Hypothalamus (tissue), 51 donors: ENCODE results near the gene PHLPP1.

Source experiments
- DNase-seq, 51 donors: peaks; one replicate each; lab custom pipeline; 2025; lab: John Stamatoyannopoulos, UW

Gene PHLPP1

DNA sequence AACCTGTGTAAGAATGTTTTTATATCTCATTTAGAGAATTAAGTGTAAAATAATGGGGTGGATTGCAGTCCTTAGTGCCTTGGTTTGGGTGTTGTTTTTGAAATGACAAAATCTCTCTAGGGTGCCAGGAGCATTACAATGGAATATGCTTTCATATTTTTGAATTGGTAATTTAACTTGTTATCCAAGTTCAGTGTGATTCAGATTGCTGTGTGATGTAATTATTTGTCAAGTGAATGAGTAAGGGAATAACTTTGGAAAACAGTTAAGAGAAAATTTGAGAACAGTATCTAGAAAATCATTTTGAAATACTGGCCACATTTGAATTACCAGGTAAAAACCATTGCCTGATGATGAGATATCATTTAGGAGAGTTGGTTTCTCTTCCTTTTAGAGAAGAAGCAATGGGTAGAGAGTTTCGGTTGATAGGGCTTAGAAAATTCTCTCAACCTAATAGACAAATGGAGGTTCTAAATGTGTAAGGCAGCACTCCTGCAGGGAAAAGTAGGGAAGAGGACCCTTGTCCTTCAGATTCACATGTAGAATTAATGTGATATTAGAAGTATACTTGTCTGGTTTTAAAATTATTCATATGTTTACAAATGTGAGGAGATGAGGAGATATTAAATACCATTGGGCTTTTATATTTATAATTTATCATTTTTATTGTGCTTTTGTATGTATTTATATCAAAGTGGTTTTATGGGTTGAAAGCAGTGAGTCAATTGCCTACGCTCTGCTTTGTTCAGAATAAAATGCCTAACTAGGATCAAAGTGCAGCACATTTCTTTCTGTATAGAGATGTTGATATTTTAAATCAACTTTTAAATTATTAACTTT, 124.8 kb downstream of the PHLPP1 start:
- no peak for DNase-seq

DNA sequence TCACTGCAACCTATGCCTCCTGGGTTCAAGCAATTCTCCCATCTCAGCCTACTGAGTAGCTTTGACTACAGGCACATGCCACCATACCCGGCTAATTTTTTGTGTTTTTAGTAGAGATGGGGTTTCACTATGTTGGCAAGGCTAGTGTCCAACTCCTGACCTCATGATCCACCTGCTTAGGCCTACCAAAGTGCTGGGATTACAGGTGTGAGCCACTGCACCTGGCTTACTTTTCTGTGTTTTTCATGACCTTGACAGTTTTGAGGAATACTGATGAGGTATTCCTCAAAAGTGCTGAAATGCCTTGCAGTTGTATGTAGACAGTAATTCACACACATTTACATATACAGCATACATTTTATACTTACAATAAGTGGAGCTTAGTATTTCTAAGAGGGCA, 126.1 kb downstream of the PHLPP1 start:
- DNase-seq: no peak

DNA sequence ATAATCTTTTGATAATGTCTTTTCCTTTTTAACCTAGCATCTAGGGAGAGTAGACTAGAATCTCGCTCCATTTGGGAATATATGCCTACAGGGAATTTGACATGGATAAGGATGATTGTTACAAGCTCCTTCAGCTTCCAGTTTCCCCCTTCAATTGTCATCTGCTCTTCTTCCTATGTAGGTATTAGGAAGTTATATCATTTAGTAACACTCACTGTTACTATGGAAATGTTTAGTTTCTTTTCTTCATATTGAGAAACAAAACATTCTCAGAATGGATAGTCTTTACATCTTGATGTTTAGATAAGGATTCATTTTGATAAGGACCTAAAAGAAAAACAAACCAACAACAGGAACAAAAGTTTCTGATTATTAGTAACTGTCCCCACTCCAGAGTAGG, 127.6 kb downstream of the PHLPP1 start:
- no peak for DNase-seq

DNA sequence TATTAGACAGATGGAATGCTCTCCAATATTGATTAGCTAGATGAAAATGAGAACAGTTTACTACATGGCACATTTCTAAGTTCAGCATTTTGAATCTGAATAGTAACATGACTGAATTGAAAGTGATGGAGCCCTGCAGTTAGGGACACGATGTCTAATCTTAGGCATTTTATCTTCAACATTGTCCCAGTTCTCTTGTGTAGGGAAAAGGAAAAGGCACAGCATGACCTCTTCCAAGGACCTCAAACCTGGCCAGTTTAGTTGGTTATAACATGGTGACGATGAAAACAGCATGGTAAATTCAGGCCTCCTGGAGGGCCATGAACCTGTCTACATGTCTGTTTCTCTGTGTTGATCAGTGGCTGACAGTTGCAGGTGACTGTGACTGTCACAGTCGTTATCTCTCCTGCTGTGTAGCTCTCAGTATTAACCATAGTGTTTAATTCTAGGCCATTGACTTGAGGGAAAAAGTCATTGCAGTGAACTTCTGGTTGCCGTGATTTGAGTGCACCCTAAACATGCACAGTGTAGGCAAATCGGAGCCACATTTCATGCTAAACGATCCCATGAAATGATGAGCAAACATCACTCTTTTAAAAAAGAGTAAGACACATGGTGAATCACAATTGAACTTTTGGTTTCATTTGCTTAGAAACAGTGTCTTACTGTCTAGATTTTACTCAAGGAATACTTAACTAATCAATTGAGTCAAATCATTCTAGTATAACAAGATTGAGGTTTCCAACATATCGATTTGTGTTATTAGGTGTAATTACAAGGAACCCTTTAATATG, 129.7 kb downstream of the PHLPP1 start:
- DNase-seq: no peak

DNA sequence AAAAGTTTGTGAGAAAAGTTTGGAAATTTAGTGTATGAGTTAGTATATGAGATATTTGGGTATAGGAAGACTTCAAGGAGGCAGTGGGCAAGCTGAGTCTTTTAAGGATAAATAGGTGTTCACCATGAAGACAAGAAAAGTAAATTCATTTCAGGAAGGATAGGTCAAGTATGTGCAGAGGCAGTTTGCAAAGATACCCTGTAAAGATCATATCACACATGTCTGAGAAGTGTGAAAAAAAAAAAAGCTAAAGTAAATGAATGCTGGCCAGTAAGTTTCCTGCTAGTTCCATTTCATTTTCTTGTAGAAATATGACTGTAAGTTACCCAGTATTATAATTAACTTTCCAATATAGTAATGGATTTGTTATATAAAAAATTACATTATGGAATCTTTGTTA, 131.0 kb downstream of the PHLPP1 start:
- DNase-seq: no peak

DNA sequence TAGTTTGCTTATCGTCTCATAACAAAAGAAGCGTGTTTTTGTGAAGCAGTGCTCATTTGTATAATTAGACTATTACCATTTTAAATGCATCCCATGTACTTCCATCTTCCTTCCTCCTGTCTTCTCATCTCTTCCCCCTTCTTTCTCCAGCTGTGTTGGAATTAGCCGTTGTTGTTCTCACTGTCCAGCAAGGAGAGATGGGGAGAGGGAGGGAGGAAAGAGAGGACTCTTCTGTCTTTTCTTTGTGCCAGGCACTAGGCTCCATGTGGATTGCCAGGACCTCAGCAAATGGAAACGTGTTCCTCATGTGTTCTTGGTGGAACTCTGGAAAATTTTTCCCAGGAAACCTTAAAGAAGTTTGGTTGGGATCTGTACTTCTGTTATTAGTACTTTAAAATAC, 131.7 kb downstream of the PHLPP1 start:
- peak in 1 of 51 donors; percentile 17 for DNase-seq

DNA sequence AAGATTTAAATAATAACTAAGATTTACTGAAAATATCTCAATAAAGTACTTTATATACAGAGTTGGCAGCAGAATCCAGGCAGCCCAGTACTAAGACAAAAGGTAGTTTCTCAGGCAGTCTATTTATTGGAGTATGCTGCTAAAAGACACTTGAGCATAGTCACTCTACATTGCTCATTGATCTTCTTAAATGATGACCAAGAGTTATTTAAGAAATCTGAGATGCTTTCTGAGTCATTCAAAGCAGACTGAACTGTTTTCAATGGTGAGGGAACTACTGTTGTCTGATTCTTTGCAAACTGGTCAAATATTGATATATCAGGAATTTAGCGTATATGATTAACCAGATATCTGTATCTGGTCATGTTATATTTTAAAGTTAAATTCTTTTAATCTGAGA, 133.6 kb downstream of the PHLPP1 start:
- DNase-seq: no peak

DNA sequence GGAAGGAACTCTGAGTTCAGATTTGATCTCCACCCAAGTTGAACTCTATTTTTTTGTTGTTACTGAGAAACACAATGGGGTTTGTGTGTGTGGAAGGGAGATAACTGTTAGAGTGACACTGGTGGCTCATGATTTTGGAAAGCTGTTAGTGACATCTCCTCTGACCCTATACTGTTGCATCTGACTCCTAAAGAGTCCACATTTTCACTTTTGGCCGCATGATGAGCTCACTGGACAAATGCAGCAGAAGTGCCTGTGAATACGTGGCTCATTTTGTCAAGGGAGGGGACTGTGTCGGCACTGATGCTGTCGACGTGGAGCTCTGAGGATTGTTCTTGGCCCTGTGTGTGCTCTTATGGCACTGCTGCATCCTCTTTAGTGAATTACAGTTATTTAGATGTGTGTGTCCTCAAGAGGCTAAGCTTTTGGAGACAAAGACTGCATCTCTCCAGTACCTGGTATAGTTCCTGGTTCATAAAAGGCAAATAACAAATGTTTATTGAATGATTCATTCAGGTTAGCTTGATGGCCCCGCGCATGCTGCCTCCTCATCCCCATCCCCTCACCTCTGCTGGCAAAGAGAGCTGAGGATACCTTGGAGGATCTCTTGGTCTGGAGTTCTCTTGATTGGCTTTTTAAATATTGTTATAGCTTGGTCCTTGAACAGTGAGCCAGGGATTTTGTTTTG, 135.4 kb downstream of the PHLPP1 start:
- peak in 5 of 51 donors; percentile 5 to 16 (median 9) for DNase-seq

DNA sequence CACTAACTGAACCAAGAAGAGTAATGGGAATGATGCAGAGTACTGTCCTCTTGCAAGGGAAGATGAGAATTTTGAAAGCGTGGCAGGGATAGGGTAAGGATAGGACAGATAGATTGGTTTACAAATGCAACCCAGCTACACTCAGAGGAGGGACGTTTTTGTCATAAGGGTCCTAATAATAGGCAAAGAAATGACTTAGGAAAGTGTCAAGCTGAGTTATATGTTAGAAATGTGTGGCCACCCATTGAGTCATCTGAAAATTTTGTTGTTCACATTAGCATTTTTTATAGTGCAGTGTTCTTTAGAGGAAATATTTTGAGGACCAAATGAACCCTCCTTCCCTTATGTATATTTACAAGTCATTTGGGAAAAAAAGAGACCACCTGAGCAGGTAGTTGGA, 137.5 kb downstream of the PHLPP1 start:
- no peak for DNase-seq

DNA sequence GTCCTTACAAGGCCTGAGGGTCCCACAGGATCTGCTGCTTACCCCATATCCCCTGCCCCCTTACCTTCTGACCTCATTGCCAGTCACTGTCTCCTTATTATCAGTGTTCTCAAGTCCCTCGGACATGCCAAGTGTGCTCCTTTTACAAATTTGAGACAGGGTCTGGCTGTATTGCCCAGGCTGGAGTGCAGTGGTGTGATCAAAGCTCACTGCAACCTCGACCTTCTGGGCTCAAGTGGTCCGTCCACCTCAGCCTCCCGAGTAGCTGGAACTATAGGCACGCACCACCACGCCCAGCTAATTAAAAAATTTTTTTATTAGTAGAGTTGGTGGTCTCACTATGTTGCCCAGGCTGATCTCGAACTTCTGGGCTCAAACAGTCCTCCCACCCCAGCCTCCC, 141.0 kb downstream of the PHLPP1 start:
- no peak for DNase-seq

DNA sequence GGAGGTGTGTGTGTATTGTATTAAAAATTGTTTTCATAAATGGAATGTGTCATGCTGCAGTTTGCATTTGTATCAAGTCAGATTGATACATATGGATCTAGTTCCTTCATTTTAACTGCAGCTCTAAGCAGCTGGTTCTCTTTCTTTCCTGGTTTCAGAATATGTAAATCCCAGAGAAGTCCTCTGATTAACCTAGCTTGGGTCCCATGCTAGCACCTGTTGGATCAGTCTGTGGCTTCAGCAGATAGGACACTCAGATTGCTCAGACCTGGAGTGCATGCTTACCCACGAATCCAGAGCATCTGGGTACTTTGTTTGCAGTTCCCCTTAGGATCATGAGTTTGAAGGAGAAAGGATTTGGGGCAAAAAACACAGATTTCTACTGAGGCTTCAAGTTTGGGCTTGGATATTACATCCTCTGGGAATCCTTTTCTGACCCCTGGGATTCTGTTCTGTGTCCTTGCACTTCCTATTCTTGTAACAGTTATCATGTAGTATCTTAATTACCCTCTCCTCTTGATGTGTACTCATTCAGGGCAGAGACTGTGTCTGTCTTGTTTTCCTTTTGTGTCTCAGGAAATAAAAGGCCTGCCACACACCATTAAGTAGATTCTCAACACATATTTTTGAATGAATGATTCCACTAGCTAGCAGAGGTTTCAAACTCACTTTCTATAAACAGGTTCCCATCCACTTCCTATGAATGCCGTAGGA, 142.1 kb downstream of the PHLPP1 start:
- no peak for DNase-seq

DNA sequence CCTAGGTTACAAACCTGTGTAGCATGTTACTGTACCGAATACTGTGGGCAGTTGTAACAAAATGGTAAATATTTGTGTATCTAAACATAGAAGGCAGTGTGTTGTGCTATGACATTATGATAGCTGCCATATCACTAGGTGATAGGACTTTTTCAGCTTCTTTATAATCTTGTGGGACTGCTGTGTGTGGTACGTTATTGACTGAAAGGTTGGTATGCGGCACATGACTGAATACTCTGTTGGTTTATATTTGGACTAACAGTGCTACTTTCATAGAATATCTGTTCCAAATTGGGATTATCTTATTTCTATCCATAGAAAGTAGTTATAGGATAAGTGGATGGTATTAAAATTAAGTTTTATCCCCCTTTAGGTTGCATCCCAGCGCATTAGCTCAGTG, 144.7 kb downstream of the PHLPP1 start:
- DNase-seq: no peak

DNA sequence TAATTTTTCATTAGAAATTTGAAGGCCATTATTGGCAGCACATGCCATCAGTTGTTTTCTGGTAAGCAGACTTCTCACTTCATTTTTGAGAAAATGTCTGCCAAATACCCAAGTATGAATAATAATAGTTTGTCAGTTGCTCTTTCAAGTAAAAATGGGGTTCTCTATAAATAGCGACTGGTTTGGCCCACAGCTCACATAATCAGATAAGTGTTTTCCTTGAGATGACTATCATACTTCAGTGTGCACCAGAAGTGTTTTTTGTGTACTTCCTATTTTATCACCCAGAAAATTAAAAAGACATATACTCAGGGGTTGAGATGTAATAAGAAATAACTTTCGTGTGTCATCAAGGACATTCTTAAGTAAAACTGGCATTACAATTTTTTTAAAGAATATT, 147.1 kb downstream of the PHLPP1 start:
- DNase-seq: no peak

DNA sequence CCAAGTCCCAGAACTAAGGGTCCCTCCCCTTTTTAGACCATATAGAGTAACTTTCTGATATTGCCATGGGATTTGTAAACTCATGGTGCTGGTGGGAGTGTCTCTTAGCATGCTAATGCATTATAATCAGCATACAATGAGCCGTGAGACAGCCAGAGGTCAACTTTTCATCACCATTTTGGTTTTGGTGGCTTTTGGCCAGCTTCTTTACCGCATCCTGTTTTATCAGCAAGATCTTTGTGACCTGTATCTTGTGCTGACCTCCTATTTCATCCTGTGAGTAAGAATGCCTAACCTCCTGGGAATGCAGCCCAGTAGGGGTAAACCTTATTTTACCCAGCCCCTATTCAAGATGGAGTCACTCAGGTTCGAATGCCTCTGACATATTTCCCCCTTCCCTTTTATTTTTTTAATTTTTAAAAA, 148.2 kb downstream of the PHLPP1 start:
- DNase-seq: no peak

DNA sequence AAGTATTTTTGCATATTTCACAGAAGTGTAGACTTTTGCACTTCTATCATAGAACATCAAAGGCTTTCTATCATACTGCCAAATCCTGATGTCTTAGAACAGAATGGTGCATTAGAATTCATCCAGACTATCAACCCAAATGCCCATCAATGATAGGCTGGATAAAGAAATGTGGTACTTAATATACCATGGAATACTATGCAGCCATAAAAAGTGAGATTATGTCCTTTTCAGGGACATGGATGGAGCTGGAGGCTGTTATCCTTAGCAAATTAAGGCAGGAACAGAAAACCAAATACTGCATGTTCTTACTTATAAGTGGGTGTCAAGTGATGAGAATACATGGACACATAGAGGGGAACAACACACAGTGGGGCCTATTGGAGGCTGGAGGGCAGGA, 150.2 kb downstream of the PHLPP1 start:
- no peak for DNase-seq

DNA sequence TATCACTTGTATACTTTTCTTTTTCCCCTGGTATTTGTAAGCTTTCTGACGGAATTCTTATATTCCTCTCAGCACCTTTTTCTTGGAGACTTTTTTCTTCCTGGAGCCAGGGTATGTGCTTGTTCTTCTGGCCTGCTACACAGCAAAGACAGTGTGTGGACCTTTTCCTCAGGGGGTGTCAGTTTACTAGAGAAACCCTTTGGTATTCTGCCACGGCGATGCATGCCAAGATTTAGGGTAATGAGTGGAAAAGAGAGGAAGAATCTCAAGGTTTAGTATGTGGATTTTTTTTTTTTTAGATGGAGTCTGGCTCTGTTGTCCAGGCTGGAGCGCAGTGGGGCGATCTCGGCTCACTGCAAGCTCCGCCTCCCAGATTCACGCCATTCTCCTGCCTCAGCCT, 152.2 kb downstream of the PHLPP1 start:
- no peak for DNase-seq

DNA sequence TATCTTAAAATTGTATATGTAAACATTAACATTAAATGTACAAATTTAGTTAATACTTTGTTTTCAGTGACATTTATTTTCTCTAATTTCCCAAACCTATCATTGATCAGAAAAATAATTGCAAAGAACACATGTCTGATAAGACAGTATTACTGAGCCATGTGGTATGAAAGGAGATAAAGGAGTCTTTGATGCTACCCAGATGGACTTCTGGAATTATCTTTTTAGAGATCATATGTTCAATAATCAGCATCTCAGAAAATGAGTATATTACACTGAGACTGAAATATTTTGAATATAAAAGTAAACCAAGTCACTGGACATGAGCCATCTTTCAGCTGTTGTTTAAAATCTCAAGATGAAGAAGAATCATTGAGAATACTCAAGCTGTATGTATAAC, 153.3 kb downstream of the PHLPP1 start:
- DNase-seq: no peak

DNA sequence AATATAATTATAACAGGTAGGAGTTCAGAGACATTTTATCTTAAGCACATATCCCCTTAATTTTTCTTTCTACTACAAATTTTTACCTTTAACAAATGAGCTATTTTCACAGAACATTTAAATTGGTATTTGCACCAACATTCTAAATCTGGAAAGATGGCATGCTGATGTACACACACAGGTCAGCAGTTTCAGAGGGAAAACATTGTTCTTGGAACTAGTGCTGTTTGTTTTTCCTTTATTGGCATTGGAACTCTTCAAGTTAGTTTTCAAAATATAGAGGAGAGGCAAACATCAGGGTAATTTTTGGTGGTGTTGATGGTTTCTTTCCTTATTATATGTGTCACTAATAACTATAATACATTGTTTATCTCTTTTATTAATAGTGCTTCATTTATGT, 155.3 kb downstream of the PHLPP1 start:
- DNase-seq: no peak

DNA sequence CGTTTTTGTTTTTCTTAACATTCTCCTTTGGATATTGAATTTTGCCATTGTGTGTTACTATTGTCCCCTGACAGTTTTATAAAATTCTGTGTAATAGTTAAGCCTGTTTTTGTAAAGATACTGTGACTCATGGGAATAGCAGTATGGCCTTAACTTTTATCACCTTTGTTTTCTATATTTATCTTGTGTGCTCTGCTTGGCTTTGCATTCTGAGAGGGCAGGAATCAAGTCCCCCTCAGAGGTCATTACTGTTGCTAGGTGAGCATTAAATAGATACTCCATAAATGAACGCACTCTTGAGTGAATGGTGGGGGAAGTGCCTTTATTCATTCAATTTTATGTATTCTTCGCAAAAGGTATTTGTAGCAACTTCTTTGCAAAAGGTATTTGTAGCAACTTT, 160.0 kb downstream of the PHLPP1 start:
- no peak for DNase-seq

DNA sequence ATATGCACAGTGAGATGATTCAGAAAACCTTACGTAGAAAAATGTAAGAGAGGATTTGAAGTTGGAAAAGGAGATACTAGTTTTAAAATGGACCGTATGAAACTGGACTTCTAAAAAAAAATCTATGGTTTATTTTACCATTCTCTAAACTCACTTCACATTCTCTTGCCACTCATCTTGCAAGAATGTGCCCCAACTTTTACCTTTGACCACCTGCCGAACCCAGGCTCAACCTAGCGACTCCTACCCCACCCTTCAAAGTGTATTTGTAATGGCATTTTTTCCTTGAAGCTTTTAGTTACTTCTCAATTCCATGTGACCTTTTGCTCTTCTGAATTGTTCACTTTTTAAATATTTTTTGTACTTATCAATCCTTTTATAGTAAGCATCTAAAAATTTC, 160.8 kb downstream of the PHLPP1 start:
- DNase-seq: no peak

DNA sequence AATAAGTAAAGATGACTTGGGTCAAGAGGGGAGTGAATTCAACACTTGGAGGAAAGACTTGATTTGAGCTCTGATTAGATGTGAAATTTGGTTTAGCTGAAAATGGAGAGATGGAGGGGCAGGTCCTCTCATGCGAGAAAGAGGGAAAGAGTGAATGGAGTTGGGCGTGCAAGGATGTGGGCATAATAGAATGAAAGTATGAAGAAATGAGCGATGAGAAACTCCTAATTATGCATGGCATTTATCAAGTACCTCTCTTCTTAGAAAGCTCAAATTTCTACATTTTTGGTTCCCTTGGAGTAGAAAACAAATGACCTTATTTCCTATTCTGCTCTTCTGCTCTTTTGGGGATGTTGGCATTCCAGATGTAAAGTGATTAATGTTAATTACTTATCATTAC, 161.5 kb downstream of the PHLPP1 start:
- DNase-seq: no peak
